Right lobe of liver (tissue), 6 donors: ENCODE data around the gene MEGF9. TPM values are rescaled to one million over a fixed set of nuclear protein-coding genes. Genes with fewer than 3 reads are reported as not detected.

ENCODE experiments used
- ATAC-seq, 4 donors: fragments of 200-7000 bp; cut with Tn5 transposase; one replicate each; pipeline ENCODE4 v1.9.1; 2020; ENCODE audit warnings: mild to moderate bottlenecking in 4 of 4, moderate library complexity in 4 of 4
- DNase-seq, 3 donors: peaks; one replicate each; pipeline ENCODE4 v3.0.0-alpha.2; 2020
- H3K27ac ChIP-seq, 3 donors: fragments of 200-600 bp; one replicate each; pipeline ENCODE4 v1.8.0; 2022
- H3K27me3 ChIP-seq, 2 donors: fragments of 200-600 bp; one replicate each; pipeline ENCODE4 v1.8.0; 2022
- H3K36me3 ChIP-seq, 4 donors: fragments of 200-600 bp; sonication (generic) in 1 of 4; one replicate each; pipeline versions ENCODE4 v1.5.1 to v1.8.0; 2017 to 2022; ENCODE audit warnings: control low read depth in 1 of 4
- H3K4me1 ChIP-seq, 4 donors: fragments of 200-600 bp; sonication (generic) in 1 of 4; one replicate each; pipeline versions ENCODE4 v1.5.1 to v1.8.0; 2017 to 2022; ENCODE audit warnings: control low read depth in 1 of 4
- H3K4me3 ChIP-seq, 3 donors: fragments of 200-600 bp; one replicate each; pipeline ENCODE4 v1.8.0; 2022
- H3K9me3 ChIP-seq, 4 donors: fragments of 200-600 bp; sonication (generic) in 1 of 4; one replicate each; pipeline versions ENCODE4 v1.5.1 to v1.8.0; 2017 to 2022; ENCODE audit warnings: control low read depth in 1 of 4
- POLR2A ChIP-seq: fragments of 450-650 bp; IDR thresholded peaks from one replicate; pipeline ENCODE4 v1.6.1; 2017; ENCODE audit warnings: antibody characterized with exemption, mild to moderate bottlenecking
- WGBS: methylation state at CpG from one replicate; pipeline ENCODE4 v1.1.6; 2018; ENCODE audit warnings: low coverage, low lambda C conversion rate; ENCODE audit not compliant: insufficient coverage; ENCODE audit errors: missing lambda C conversion rate; 5-methylcytosine and 5-hydroxymethylcytosine counted together
- intact Hi-C, 2 donors: fragments of 100-400 bp; cut with DNase I; formaldehyde crosslinking; loops; one replicate each; pipeline versions ENCODE4 v1.11.2 to v1.14.1; 2022
- total RNA-seq, 6 experiments: library from RNA; depleted of rRNA in 2 of 6; stranded (reverse); fragments of >200 nt in 2 of 6; fragmentation: NEBNext Ultra II Directional in 3 of 6; extraction: Animal tissue kit (Norgen Biotek cat#: 25700) in 3 of 6; gene quantifications; one replicate each; pipeline versions ENCODE4 v1.1.0 to v1.2.4, GENCODE V29; 2016 to 2023
- TF ChIP-seq, protein P1 (sequence below), 4 donors: fragments of 200-600 bp in 3 of 4; fragments of 450-650 bp in 1 of 4; IDR thresholded peaks; one replicate each; pipeline versions ENCODE4 v1.5.1 to v1.8.0; 2016 to 2022; ENCODE audit warnings: antibody characterized with exemption in 4 of 4, mild to moderate bottlenecking in 2 of 4
- donor health status: DM: no; HTN: yes; CAD: no.
- donor health status: DM: no; HTN: no; CAD: no.
- donor health status: DM: no; HTN: no; CAD: no.
- donor health status: DM: no; HTN: yes; CAD: no.
- donor health status: DM: no; HTN: yes; CAD: no.

The MEGF9 gene
- total RNA-seq, 6 experiments from 2014 or later: 26.8 to 49.0 (median 38.2) TPM

DNA sequence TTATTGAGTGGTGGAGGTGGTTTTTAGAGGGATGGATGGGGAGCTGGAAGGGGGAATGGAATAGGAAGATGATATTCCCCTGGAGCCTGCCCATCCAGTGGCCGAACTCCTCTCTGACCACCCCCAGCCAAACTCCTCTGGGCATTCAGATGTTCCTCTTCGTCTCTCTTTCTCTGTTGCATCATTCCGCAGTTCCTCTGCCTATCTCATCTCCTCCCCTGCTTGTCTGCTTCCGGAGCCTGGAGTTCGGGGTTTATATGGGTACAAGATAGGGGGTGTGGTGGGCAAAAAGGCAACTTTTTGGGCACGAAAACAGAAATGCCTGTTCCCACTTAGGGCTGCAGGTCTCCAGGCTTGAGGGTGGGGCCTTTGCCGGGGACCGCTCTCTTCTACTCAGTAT, 122.1 kb downstream of the MEGF9 start:
- H3K36me3 ChIP-seq: no peaks in the 10 kb centered on the region
- DNase-seq (no peak), ATAC-seq (no peak)
- TF ChIP-seq, protein P1, sequence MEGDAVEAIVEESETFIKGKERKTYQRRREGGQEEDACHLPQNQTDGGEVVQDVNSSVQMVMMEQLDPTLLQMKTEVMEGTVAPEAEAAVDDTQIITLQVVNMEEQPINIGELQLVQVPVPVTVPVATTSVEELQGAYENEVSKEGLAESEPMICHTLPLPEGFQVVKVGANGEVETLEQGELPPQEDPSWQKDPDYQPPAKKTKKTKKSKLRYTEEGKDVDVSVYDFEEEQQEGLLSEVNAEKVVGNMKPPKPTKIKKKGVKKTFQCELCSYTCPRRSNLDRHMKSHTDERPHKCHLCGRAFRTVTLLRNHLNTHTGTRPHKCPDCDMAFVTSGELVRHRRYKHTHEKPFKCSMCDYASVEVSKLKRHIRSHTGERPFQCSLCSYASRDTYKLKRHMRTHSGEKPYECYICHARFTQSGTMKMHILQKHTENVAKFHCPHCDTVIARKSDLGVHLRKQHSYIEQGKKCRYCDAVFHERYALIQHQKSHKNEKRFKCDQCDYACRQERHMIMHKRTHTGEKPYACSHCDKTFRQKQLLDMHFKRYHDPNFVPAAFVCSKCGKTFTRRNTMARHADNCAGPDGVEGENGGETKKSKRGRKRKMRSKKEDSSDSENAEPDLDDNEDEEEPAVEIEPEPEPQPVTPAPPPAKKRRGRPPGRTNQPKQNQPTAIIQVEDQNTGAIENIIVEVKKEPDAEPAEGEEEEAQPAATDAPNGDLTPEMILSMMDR (IDR thresholded peaks at IDR 0.05): no peak
- no peak for TF ChIP-seq POLR2A
- no peak overlapping the region for H3K27ac ChIP-seq
- H3K27me3 ChIP-seq: no peaks in the 10 kb centered on the region
- no peaks in the 10 kb centered on the region for H3K9me3 ChIP-seq
- intact Hi-C loops: no loop called here
- no peaks in the 10 kb centered on the region for H3K4me1 ChIP-seq
- 88% methylated on average over 6 of the region's 8 CpGs for WGBS
- H3K4me3 ChIP-seq: no peak overlapping the region

DNA sequence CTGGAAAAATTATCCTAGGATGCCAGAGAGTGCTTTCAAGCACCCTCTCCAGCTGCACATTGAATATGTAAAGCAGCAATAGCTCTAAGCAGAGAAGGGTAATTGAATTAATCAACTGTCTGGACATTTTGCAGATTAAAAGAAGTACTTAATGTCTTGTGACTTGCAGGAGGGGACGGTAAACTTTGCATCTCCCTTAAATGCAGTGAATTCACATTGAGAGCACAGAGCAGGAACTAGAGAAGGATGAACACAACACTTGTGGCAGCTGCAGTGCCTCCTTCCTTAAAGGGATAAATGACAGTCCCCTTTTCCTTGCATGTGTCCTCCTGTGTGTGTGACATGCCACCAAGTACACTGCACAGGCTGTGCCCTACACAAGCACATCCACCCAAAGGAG, 126.9 kb downstream of the MEGF9 start:
- intact Hi-C loops: no loop called here
- ATAC-seq: no peak
- Histone ChIP-seq H3K36me3 (no peaks in the 10 kb centered on the region), H3K4me1 (peaks cover 0 to 6% (median 0%) of the 10 kb centered on the region in 4 donors), H3K27me3 (no peaks in the 10 kb centered on the region), H3K4me3 (no peak overlapping the region), H3K9me3 (no peaks in the 10 kb centered on the region), H3K27ac (no peak overlapping the region)
- no peak for DNase-seq
- TF ChIP-seq, protein P1 (IDR thresholded peaks at IDR 0.05): no peak
- no peak for TF ChIP-seq POLR2A
- 57% methylated on average over 1 of the region's 1 CpG for WGBS

DNA sequence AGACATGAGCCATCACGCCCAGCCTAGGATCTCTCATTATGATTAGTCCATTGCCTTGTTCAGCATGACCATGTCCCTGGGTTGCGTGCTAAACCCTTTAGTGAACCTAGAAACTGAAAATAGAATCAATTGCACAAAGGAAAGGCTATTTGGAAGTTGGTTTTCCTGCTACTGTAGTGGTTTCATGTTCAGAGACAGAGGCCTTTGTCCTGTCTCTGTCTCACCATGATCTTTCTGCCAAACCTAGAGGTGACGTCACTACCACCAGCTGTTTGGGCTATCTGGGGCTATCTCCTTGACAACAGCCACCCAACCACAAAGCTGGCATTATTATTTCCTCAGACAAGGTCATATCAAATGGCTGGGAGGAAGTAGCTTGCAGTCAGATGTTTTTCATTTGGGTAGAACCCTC, 130.3 kb downstream of the MEGF9 start:
- Histone ChIP-seq H3K4me3 (no peak overlapping the region), H3K4me1 (peaks cover 0 to 7% (median 3%) of the 10 kb centered on the region in 4 donors), H3K27ac (no peak overlapping the region), H3K27me3 (no peaks in the 10 kb centered on the region), H3K36me3 (no peaks in the 10 kb centered on the region), H3K9me3 (no peaks in the 10 kb centered on the region)
- no peak for DNase-seq
- no peak for TF ChIP-seq POLR2A
- TF ChIP-seq, protein P1 (IDR thresholded peaks at IDR 0.05): no peak
- peak in 3 of 4 donors; percentile 6 to 52 (median 17) for ATAC-seq
- intact Hi-C loops: no loop called here
- WGBS: 57% methylated on average over 3 of the region's 3 CpGs

DNA sequence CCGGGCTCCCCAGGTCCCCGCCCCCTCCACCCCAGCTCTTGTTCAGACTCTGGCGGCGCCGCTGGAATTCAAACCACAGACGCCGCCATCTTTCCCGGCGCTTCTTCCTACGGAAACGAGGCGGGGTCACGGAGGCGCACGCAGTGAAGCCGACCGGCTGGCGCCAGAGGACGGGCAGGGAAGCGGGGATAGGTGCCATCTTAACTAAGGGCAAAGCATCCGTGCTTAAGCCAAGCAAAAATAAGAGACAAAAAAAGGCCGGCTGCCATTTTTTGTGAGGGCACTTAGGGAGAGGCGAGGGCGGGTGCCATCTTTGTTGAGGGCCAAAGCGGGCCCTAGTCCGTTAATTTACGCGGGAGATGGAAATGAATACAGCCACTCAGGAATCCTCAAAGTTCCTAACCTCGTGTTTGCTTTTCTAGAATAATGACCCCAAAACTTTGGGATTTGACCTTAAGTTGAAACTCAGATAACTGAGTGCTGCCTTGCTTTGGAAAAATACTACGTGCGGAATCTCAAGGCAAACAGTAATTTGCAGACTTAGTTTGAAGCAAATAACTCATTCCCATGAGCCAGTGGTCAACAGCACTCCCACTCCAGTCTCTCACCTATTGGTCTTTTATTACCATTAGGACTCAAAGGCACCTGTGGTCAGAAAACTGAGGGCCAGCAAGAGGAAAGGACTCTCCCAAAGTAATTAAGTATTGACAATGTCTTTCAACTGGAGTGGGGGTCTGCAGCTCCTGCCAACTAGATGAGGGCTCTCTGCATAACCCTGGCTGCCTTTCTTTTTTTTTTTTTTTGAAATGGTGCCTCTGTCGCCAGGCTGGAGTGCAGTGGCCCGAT, 134.0 kb downstream of the MEGF9 start, which contains the start of gene CDK5RAP2:
Gene CDK5RAP2, minus strand, starts transcription at position 117 of the 846 bp plus-strand sequence. CDS start 189 bp downstream, outside the sequence.
- WGBS: 4% methylated on average over 26 of the region's 33 CpGs
- Histone ChIP-seq H3K4me3 (peak within 1 kb of the TSS; percentile 81 to 95 (median 85)), H3K27ac (peak within 1 kb of the TSS; percentile 42 to 85 (median 48)), H3K4me1 (peaks cover 0 to 14% (median 3%) of the 10 kb centered on the region in 4 donors), H3K9me3 (no peaks in the 10 kb centered on the region), H3K36me3 (no peaks in the 10 kb centered on the region), H3K27me3 (no peaks in the 10 kb centered on the region)
- intact Hi-C loops: no loop called here
- DNase-seq: peak; percentile 95 to 97 (median 96)
- TF ChIP-seq POLR2A: peak; percentile 52
- TF ChIP-seq, protein P1 (IDR thresholded peaks at IDR 0.05): no peak
- peak; percentile 95 to 99 (median 99) for ATAC-seq
